ENCODE data around the gene NR2E3.

DNA sequence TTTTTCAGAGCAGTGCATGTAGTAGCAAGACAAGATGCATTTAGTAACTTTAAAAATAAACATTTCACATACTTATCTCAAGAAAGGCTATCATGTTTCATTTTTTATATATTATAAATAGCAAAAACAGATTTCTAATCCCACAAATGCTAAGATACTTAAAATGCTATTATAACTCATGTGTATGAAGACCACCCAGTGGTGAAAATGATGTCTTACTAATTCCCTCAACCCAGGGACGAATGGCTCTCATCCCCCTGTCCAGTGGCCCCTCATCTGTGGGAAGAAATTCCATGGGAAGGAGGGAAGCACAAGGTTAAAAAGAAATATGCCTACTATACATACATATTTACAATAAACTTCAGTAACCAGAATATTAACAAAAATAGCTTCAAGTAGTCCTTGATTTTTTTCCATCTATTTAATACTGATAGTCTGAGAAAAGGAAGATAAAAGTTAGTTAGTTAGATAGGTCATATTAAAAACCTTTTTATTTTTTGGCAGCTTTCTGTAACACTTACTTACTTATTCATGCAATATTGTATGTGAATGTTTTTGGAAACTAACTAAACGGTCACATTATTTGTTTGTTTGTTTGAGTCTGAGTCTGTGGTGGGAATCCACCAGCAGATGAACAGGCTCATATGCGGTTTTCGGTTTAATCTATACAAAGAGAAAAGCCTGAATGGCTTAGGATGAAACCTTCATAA lies 14.8 kb downstream of the NR2E3 start:
- TF ChIP-seq, protein P1, sequence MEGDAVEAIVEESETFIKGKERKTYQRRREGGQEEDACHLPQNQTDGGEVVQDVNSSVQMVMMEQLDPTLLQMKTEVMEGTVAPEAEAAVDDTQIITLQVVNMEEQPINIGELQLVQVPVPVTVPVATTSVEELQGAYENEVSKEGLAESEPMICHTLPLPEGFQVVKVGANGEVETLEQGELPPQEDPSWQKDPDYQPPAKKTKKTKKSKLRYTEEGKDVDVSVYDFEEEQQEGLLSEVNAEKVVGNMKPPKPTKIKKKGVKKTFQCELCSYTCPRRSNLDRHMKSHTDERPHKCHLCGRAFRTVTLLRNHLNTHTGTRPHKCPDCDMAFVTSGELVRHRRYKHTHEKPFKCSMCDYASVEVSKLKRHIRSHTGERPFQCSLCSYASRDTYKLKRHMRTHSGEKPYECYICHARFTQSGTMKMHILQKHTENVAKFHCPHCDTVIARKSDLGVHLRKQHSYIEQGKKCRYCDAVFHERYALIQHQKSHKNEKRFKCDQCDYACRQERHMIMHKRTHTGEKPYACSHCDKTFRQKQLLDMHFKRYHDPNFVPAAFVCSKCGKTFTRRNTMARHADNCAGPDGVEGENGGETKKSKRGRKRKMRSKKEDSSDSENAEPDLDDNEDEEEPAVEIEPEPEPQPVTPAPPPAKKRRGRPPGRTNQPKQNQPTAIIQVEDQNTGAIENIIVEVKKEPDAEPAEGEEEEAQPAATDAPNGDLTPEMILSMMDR (IDR thresholded peaks at IDR 0.05) = no peak
- TF ChIP-seq POLR2A (IDR thresholded peaks at IDR 0.05) = no peak

Measured in esophagus squamous epithelium (tissue), 4 donors.